H1 (cell line): ENCODE results near the gene ARRDC2. TPM values are rescaled to one million over a fixed set of nuclear protein-coding genes. Genes with fewer than 3 reads are reported as not detected.
"Not testable (repeated sequence)": the region's sequence is repeated elsewhere in the genome, so short reads cannot be mapped to it uniquely, and the experiment has no call there.

Experiments used
- CTCF ChIA-PET: fragments of 300-600 bp; sonication (Branson Sonifier 250); formaldehyde crosslinking; loops from one replicate; lab custom pipeline; 2021; ENCODE audit not compliant: partially characterized antibody; lab: Charles Lee
- POLR2A ChIA-PET: fragments of 300-600 bp; sonication (Branson Sonifier 250); formaldehyde crosslinking; loops from one replicate; lab custom pipeline; 2021; ENCODE audit warnings: inconsistent platforms; ENCODE audit not compliant: partially characterized antibody; lab: Charles Lee
- DNase-seq, 2 experiments: peaks; one replicate each; pipeline versions ENCODE4 v3.0.0 to v3.0.0-alpha.2; 2010 to 2022; ENCODE audit warnings: low spot score in 2 of 2, low read depth in 1 of 2, mixed read lengths in 1 of 2
- FAIRE-seq: peaks from 2 replicates; lab custom pipeline; 2011; peaks lifted over from hg19 to GRCh38; lab: Jason Lieb, UNC
- H2AFZ ChIP-seq: 2 replicates; pipeline ENCODE4 v1.8.1; 2012; ENCODE audit warnings: low read length, inconsistent platforms
- H2AK5ac ChIP-seq: 2 replicates; pipeline ENCODE4 v1.6.1; 2013; ENCODE audit warnings: low read depth, low read length
- H2BK120ac ChIP-seq: replicated peaks from 2 replicates; pipeline ENCODE3; 2013; ENCODE audit warnings: low read depth, low read length, inconsistent platforms
- H2BK12ac ChIP-seq: 2 replicates; pipeline ENCODE4 v1.6.1; 2013; ENCODE audit warnings: low read depth, low read length
- H2BK15ac ChIP-seq: 2 replicates; pipeline ENCODE4 v1.6.1; 2013; ENCODE audit warnings: low read length
- H2BK20ac ChIP-seq: 2 replicates; pipeline ENCODE4 v1.6.1; 2013; ENCODE audit warnings: low read length
- H2BK5ac ChIP-seq: 2 replicates; pipeline ENCODE4 v1.6.1; 2013; ENCODE audit warnings: low read depth, low read length
- H3K14ac ChIP-seq: 2 replicates; pipeline ENCODE4 v1.6.1; 2013; ENCODE audit warnings: inconsistent platforms; ENCODE audit not compliant: insufficient read length
- H3K18ac ChIP-seq: 2 replicates; pipeline ENCODE4 v1.6.1; 2013; ENCODE audit warnings: low read length; ENCODE audit errors: extremely low read depth
- H3K23ac ChIP-seq: 2 replicates; pipeline ENCODE4 v1.6.1; 2013; ENCODE audit warnings: inconsistent platforms; ENCODE audit not compliant: insufficient read length
- H3K23me2 ChIP-seq: 2 replicates; pipeline ENCODE4 v1.6.1; 2013; ENCODE audit warnings: low read depth, low read length
- H3K27ac ChIP-seq: 2 replicates; pipeline ENCODE4 v1.6.1; 2011; ENCODE audit warnings: low read depth, low read length, inconsistent platforms
- H3K27me3 ChIP-seq, 4 experiments: replicated peaks in 1 of 4; 1 replicate in 1 of 4; 2 replicates in 3 of 4; pipeline versions ENCODE4 v1.6.1 to v1.8.1; 2011 to 2013; ENCODE audit warnings: low read length in 3 of 4, mild to moderate bottlenecking in 3 of 4, inconsistent platforms in 2 of 4, mixed read lengths in 2 of 4, moderate library complexity in 1 of 4; ENCODE audit not compliant: control insufficient read depth in 3 of 4, insufficient read depth in 3 of 4; ENCODE audit errors: extremely low read depth in 1 of 4
- H3K36me3 ChIP-seq, 4 experiments: 2 replicates each; pipeline versions ENCODE4 v1.6.1 to v1.8.1; 2011 to 2013; ENCODE audit warnings: mild to moderate bottlenecking in 4 of 4, low read length in 3 of 4, moderate library complexity in 2 of 4, control low read depth in 1 of 4, inconsistent platforms in 1 of 4; ENCODE audit not compliant: insufficient read depth in 4 of 4, control insufficient read depth in 2 of 4
- H3K4ac ChIP-seq: replicated peaks from 2 replicates; pipeline ENCODE3; 2013; ENCODE audit warnings: low read length, low read depth, mixed read lengths, inconsistent platforms; ENCODE audit not compliant: insufficient read length
- H3K4me1 ChIP-seq, 4 experiments: replicated peaks in 1 of 4; 1 replicate in 1 of 4; 2 replicates in 3 of 4; pipeline versions ENCODE4 v1.6.1 to v1.8.1; 2011 to 2013; ENCODE audit warnings: low read length in 3 of 4, inconsistent platforms in 2 of 4, mixed read lengths in 1 of 4; ENCODE audit not compliant: insufficient read depth in 4 of 4, control insufficient read depth in 3 of 4
- H3K4me2 ChIP-seq, 2 experiments: 2 replicates each; pipeline versions ENCODE4 v1.6.1 to v1.8.1; 2011 to 2013; ENCODE audit warnings: low read depth in 2 of 2, low read length in 2 of 2, control low read depth in 1 of 2, inconsistent platforms in 1 of 2, mild to moderate bottlenecking in 1 of 2; ENCODE audit not compliant: insufficient read depth in 1 of 2
- H3K4me3 ChIP-seq, 4 experiments: fragments of 200-600, 300-600 bp in 1 of 4; sonication (generic), shearing (Covaris generic), sonication (Bioruptor Twin) in 1 of 4; 2 replicates each; pipeline versions ENCODE4 v1.5.1 to v1.8.1; 2011 to 2016; ENCODE audit warnings: low read length in 4 of 4, low read depth in 3 of 4, control low read depth in 2 of 4, inconsistent platforms in 2 of 4, mild to moderate bottlenecking in 2 of 4, mixed read lengths in 1 of 4, moderate library complexity in 1 of 4; ENCODE audit not compliant: insufficient read depth in 2 of 4; ENCODE audit errors: extremely low read depth in 1 of 4
- H3K56ac ChIP-seq: replicated peaks from 2 replicates; pipeline ENCODE3; 2013; ENCODE audit warnings: low read depth, mild to moderate bottlenecking, mixed read lengths, low read length, inconsistent platforms; ENCODE audit not compliant: insufficient read length
- H3K79me1 ChIP-seq: 2 replicates; pipeline ENCODE4 v1.6.1; 2013; ENCODE audit warnings: low read depth, low read length, control low read depth
- H3K79me2 ChIP-seq, 2 experiments: 2 replicates each; pipeline versions ENCODE4 v1.6.1 to v1.8.1; 2012 to 2013; ENCODE audit warnings: low read length in 2 of 2, mild to moderate bottlenecking in 2 of 2, inconsistent platforms in 1 of 2; ENCODE audit not compliant: insufficient read depth in 2 of 2, control insufficient read depth in 1 of 2
- H3K9ac ChIP-seq, 4 experiments: replicated peaks in 1 of 4; 1 replicate in 1 of 4; 2 replicates in 3 of 4; pipeline versions ENCODE4 v1.6.1 to v1.8.1; 2011 to 2013; ENCODE audit warnings: low read depth in 3 of 4, low read length in 3 of 4, control low read depth in 2 of 4, mild to moderate bottlenecking in 2 of 4, moderate library complexity in 2 of 4, inconsistent platforms in 1 of 4; ENCODE audit errors: extremely low read depth in 1 of 4
- H3K9me3 ChIP-seq, 2 experiments: 2 replicates each; pipeline versions ENCODE4 v1.6.1 to v1.8.1; 2012 to 2013; ENCODE audit warnings: mild to moderate bottlenecking in 2 of 2, moderate library complexity in 2 of 2, control low read depth in 1 of 2, inconsistent platforms in 1 of 2, low read depth in 1 of 2, low read length in 1 of 2, mixed read lengths in 1 of 2; ENCODE audit not compliant: insufficient read depth in 2 of 2
- H4K20me1 ChIP-seq, 2 experiments: replicated peaks in 1 of 2; 2 replicates each; pipeline versions ENCODE3 to v1.8.1; 2011 to 2013; ENCODE audit warnings: inconsistent platforms in 2 of 2, low read length in 2 of 2, mild to moderate bottlenecking in 1 of 2; ENCODE audit not compliant: insufficient read depth in 2 of 2, control insufficient read depth in 1 of 2
- H4K5ac ChIP-seq: 2 replicates; pipeline ENCODE4 v1.6.1; 2013; ENCODE audit warnings: low read length, low read depth, mixed read lengths, inconsistent platforms; ENCODE audit not compliant: insufficient read length
- H4K8ac ChIP-seq: 2 replicates; pipeline ENCODE4 v1.8.0; 2013; ENCODE audit warnings: mild to moderate bottlenecking, moderate library complexity, low read length, inconsistent platforms; ENCODE audit not compliant: insufficient read depth; ENCODE audit errors: extremely low read depth
- H4K91ac ChIP-seq: replicated peaks from 2 replicates; pipeline ENCODE3; 2013; ENCODE audit warnings: low read length, mixed read lengths, inconsistent platforms; ENCODE audit not compliant: insufficient read length
- WGBS, 2 experiments: shearing (Covaris generic) in 1 of 2; methylation state at CpG; one replicate each; pipeline versions ENCODE4 v1.1.6 to v1.1.7; 2013 to 2015; ENCODE audit warnings: low lambda C conversion rate in 2 of 2, mixed read lengths in 2 of 2, inconsistent platforms in 1 of 2, low coverage in 1 of 2, missing lambda C conversion rate in 1 of 2; ENCODE audit not compliant: insufficient replicate concordance in 2 of 2, insufficient coverage in 1 of 2, insufficient read length in 1 of 2; ENCODE audit errors: extremely low coverage in 1 of 2, missing lambda C conversion rate in 1 of 2; 5-methylcytosine and 5-hydroxymethylcytosine counted together
- polyA plus RNA-seq, 7 experiments: library from polyadenylated mRNA; depleted of rRNA in 3 of 7; stranded (reverse) in 5 of 7; unstranded in 2 of 7; fragments of >200 nt in 5 of 7; fragments of 200-250 nt in 2 of 7; gene quantifications; 1 replicate in 5 of 7; 2 replicates in 1 of 7; 4 replicates in 1 of 7; pipeline versions ENCODE4 v1.2.1 to v1.2.3, GENCODE V29; 2011 to 2013; ENCODE audit warnings: missing spikeins in 2 of 7, mixed read lengths in 2 of 7
- total RNA-seq: library from RNA; stranded (reverse); fragmentation: NEBNext Ultra II Directional; extraction: Animal tissue kit (Norgen Biotek cat#: 25700); gene quantifications from 2 replicates; pipeline ENCODE4 v1.2.1, GENCODE V29; 2021

Gene ARRDC2
- total and polyA plus RNA-seq, 2 of the 8 experiments (the other 6 are each of a cell fraction or from before 2014, with no cell fraction given) = 5.4 to 6.9 TPM

DNA sequence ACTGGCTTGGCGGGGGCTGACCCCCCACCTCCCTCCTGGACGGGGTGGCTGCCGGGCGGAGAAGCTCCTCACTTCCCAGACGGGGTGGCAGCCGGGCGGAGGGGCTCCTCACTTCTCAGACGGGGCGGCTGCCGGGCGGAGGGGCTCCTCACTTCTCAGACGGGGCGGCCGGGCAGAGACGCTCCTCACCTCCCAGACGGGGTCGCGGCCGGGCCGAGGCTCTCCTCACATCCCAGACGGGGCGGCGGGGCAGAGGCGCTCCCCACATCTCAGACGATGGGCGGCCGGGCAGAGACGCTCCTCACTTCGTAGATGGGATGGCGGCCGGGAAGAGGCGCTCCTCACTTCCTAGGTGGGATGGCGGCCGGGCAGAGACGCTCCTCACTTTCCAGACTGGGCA, 2.2 kb upstream of the ARRDC2 start:
- not testable (repeated sequence) for H3K4ac ChIP-seq, H3K23ac ChIP-seq, H2AFZ ChIP-seq, H2BK15ac ChIP-seq, H4K5ac ChIP-seq, H2BK20ac ChIP-seq, FAIRE-seq, H2BK120ac ChIP-seq, H3K4me2 ChIP-seq, H3K79me2 ChIP-seq, H2AK5ac ChIP-seq, H3K18ac ChIP-seq, H4K8ac ChIP-seq, H3K4me3 ChIP-seq, H3K56ac ChIP-seq, H3K9ac ChIP-seq, DNase-seq, H2BK12ac ChIP-seq, H3K9me3 ChIP-seq, H4K91ac ChIP-seq, H3K27ac ChIP-seq, H3K14ac ChIP-seq, H3K36me3 ChIP-seq, H3K79me1 ChIP-seq, H4K20me1 ChIP-seq, H2BK5ac ChIP-seq
- Histone ChIP-seq H3K27me3 (peaks cover 3 to 14% (median 11%) of the 10 kb centered on the region in 4 experiments), H3K4me1 (peaks cover 0 to 11% (median 4%) of the 10 kb centered on the region in 4 experiments; a peak in 5 of 7 replicates), H3K23me2 (peaks cover 17% of the 10 kb centered on the region)
- ChIA-PET POLR2A (interaction anchor here (0.6 kb wide), 1 partner anchor 164 kb away, joined by 3 read pairs; no protein-coding TSS in a partner anchor), CTCF (interaction anchor here (0.6 to 3.3 kb wide), 3 partner anchors 8 to 56 kb away, joined by 3 to 34 read pairs (median 3); no protein-coding TSS in a partner anchor)
- no CpG with 5 or more reads among the region's 35 CpGs for WGBS, 2 experiments
